K562 (cell line): ENCODE results near the gene PTCH1. TPM values are rescaled to one million over a fixed set of nuclear protein-coding genes. Genes with fewer than 3 reads are reported as not detected.

ENCODE experiments used
- ARID1B ChIP-seq: fragments of 450-650 bp; IDR thresholded peaks from 2 replicates; pipeline ENCODE4 v1.6.1; 2016; ENCODE audit warnings: antibody characterized with exemption, mild to moderate bottlenecking, inconsistent platforms
- ARID2 ChIP-seq: fragments of 450-650 bp; IDR thresholded peaks from 2 replicates; pipeline ENCODE4 v1.6.1; 2017; ENCODE audit warnings: antibody characterized with exemption, mild to moderate bottlenecking
- C11orf30 ChIP-seq: fragments of 450-650 bp; IDR thresholded peaks from 2 replicates; pipeline ENCODE4 v1.6.1; 2016; ENCODE audit warnings: low read depth, mild to moderate bottlenecking
- ELF4 ChIP-seq: fragments of 450-650 bp; formaldehyde crosslinking; IDR thresholded peaks from 2 replicates; pipeline ENCODE4 v1.4.0; 2022; ENCODE audit warnings: missing genetic modification characterization
- ESRRA ChIP-seq: fragments of 450-650 bp; IDR thresholded peaks from 2 replicates; pipeline ENCODE4 v1.6.1; 2014; ENCODE audit warnings: low read depth, mild to moderate bottlenecking, moderate library complexity, borderline replicate concordance
- EZH2 ChIP-seq: IDR thresholded peaks from 2 replicates; pipeline ENCODE4 v1.6.1; 2012; ENCODE audit warnings: low read depth, mild to moderate bottlenecking, inconsistent platforms, low read length, borderline replicate concordance
- HNRNPH1 ChIP-seq: fragments of 200-400 bp; formaldehyde crosslinking; optimal IDR thresholded peaks from 2 replicates; pipeline ENCODE3; 2017; ENCODE audit warnings: low read depth, mild to moderate bottlenecking, low read length, moderate library complexity
- KLF6 ChIP-seq: fragments of 250-450 bp; sonication (Bioruptor Pico); IDR thresholded peaks from 2 replicates; pipeline ENCODE4 v1.4.0; 2020; ENCODE audit warnings: mild to moderate bottlenecking, moderate library complexity, borderline replicate concordance
- MYNN ChIP-seq, 2 experiments: sonication (generic); formaldehyde crosslinking in 1 of 2; IDR thresholded peaks; 2 replicates each; pipeline versions ENCODE4 v1.5.0 to v1.6.1; 2016 to 2020; ENCODE audit warnings: antibody characterized with exemption in 1 of 2, missing genetic modification reagents in 1 of 2
- NR4A1 ChIP-seq, 2 experiments: fragments of 250-450 bp in 1 of 2; fragments of 450-650 bp in 1 of 2; sonication (Bioruptor Pico) in 1 of 2; IDR thresholded peaks; 2 replicates each; pipeline versions ENCODE4 v1.4.0 to v1.6.1; 2016 to 2020; ENCODE audit warnings: mild to moderate bottlenecking in 2 of 2, missing compliant biosample characterization in 1 of 2, missing genetic modification characterization in 1 of 2, moderate library complexity in 1 of 2
- SIN3B ChIP-seq: fragments of 450-650 bp; IDR thresholded peaks from 2 replicates; pipeline ENCODE4 v1.6.1; 2017; ENCODE audit warnings: low read depth, mild to moderate bottlenecking, moderate library complexity
- SMARCC2 ChIP-seq: fragments of 450-650 bp; IDR thresholded peaks from 2 replicates; pipeline ENCODE4 v1.6.1; 2017; ENCODE audit warnings: antibody characterized with exemption, moderate library complexity, mild to moderate bottlenecking, low read depth
- TFAM ChIP-seq: fragments of 250-450 bp; sonication (Bioruptor Pico); conservative IDR thresholded peaks from 2 replicates; pipeline ENCODE4 v1.5.0; 2021; ENCODE audit warnings: mild to moderate bottlenecking, moderate library complexity
- THRAP3 ChIP-seq: fragments of 450-650 bp; IDR thresholded peaks from 2 replicates; pipeline ENCODE4 v1.6.1; 2016; ENCODE audit warnings: mild to moderate bottlenecking, inconsistent platforms, borderline replicate concordance
- polyA plus RNA-seq, 8 experiments: library from polyadenylated mRNA; depleted of rRNA in 4 of 8; stranded (reverse) in 5 of 8; unstranded in 3 of 8; fragments of >200 nt; fragmentation: Nextera tagmentation in 2 of 8; fragmentation: Illumina TruSeq in 1 of 8; extraction: Ambion mirVana in 2 of 8; extraction: Trizol in 1 of 8; gene quantifications; 2 replicates each; pipeline versions ENCODE4 v1.2.1 to v1.2.3, GENCODE V29; 2011 to 2014; ENCODE audit warnings: inconsistent platforms in 1 of 8, missing spikeins in 1 of 8
- total RNA-seq, 7 experiments: library from RNA; depleted of rRNA in 6 of 7; stranded (reverse); fragments of >200 nt in 6 of 7; fragmentation: Illumina TruSeq in 2 of 7; extraction: Trizol in 2 of 7; gene quantifications; 2 replicates each; pipeline versions ENCODE4 v1.2.1 to v1.2.3, GENCODE V29; 2011 to 2021; ENCODE audit warnings: low replicate concordance in 1 of 7
- TF ChIP-seq, protein P1 (sequence below): fragments of 250-450 bp; sonication (Bioruptor Pico); IDR thresholded peaks from 2 replicates; pipeline ENCODE4 v1.5.0; 2021
- TF ChIP-seq, protein P2 (sequence below): fragments of 450-650 bp; IDR thresholded peaks from 2 replicates; pipeline ENCODE4 v1.6.1; 2016; ENCODE audit warnings: missing biosample characterization, missing genetic modification characterization
- TF ChIP-seq, protein P3 (sequence below): fragments of 450-650 bp; formaldehyde crosslinking; IDR thresholded peaks from 2 replicates; pipeline ENCODE4 v1.4.0; 2020; ENCODE audit warnings: mild to moderate bottlenecking, mixed read lengths
- TF ChIP-seq, protein P4 (sequence below): sonication (generic); formaldehyde crosslinking; IDR thresholded peaks from 2 replicates; pipeline ENCODE4 v1.8.1; 2022; ENCODE audit warnings: missing genetic modification reagents

PTCH1 gene
- total and polyA plus RNA-seq, 9 of the 15 experiments (the other 6 are each of a cell fraction or from before 2014, with no cell fraction given): 0.70 to 9.9 (median 3.8) TPM

DNA sequence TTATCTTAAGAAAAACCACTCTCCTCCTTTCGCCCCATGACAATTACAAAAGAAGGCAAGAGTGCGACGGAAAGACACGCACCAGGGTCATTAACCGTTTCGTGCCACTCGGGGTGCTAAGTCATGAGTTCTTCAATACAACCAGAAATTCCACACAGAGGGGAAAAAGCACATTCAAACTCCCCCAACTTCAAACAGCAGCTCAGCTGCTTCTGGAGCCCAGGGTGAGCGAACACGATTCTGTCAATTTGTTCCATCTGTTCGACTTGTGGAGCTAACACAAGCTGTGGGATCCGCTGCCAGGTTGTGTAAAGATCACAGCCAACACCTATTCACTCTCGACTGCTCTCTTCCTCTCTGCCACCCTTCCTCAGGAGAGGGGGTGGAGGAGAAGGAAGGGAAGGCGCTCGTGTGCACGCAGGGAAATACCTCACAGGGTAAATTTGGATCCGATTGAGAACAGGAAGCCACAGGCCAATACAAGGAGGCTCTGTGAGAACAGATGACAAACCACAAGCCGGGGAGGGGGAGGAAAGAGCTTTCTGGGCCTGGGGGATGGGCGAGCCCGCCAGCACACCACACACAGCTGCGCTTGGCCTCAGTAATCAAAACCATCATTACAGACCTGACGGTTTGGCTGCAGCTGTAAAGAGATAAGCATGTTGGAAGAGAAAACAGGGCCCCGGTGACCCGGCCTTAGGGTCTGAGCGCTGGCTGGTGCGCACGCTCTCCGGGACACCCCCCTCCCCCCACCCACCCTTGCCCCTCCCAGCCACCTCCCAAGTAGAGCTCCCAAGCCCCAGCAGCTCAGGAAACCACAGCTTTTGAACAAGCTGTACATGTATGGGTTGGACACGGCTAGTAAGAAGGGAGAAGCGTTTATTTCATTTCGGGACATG is 54.3 kb downstream of the PTCH1 start (continued):
- TF ChIP-seq, protein P1, sequence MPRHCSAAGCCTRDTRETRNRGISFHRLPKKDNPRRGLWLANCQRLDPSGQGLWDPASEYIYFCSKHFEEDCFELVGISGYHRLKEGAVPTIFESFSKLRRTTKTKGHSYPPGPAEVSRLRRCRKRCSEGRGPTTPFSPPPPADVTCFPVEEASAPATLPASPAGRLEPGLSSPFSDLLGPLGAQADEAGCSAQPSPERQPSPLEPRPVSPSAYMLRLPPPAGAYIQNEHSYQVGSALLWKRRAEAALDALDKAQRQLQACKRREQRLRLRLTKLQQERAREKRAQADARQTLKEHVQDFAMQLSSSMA (CRISPR knock-in tag): 0 out of 2 replicates have a peak, but pooled peaks have one; percentile 62
- TF ChIP-seq ESRRA (peak; percentile 96; the same call in 1 of the 2 replicates), ARID1B (peak; percentile 96), NR4A1 (CRISPR knock-in tag; IDR thresholded peaks at IDR 0.05) (no peak), NR4A1 (tag; IDR thresholded peaks at IDR 0.05) (peak; percentile 61), KLF6 (CRISPR knock-in tag) (no peak; the same call in 1 of the 2 replicates), TFAM (CRISPR knock-in tag) (no peak), ARID2 (no peak), MYNN (IDR thresholded peaks at IDR 0.05) (peak; percentile 95), MYNN (CRISPR knock-in tag; IDR thresholded peaks at IDR 0.05) (no peak), EZH2 (no peak), THRAP3 (no peak), SMARCC2 (peak; percentile 65), ELF4 (CRISPR knock-in tag) (peak; percentile 72), SIN3B (no peak), C11orf30 (no peak), HNRNPH1 (no peak)
- TF ChIP-seq, protein P2, sequence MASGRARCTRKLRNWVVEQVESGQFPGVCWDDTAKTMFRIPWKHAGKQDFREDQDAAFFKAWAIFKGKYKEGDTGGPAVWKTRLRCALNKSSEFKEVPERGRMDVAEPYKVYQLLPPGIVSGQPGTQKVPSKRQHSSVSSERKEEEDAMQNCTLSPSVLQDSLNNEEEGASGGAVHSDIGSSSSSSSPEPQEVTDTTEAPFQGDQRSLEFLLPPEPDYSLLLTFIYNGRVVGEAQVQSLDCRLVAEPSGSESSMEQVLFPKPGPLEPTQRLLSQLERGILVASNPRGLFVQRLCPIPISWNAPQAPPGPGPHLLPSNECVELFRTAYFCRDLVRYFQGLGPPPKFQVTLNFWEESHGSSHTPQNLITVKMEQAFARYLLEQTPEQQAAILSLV (tag): 0 out of 2 replicates have a peak, but pooled peaks have one; percentile 16
- TF ChIP-seq, protein P3, sequence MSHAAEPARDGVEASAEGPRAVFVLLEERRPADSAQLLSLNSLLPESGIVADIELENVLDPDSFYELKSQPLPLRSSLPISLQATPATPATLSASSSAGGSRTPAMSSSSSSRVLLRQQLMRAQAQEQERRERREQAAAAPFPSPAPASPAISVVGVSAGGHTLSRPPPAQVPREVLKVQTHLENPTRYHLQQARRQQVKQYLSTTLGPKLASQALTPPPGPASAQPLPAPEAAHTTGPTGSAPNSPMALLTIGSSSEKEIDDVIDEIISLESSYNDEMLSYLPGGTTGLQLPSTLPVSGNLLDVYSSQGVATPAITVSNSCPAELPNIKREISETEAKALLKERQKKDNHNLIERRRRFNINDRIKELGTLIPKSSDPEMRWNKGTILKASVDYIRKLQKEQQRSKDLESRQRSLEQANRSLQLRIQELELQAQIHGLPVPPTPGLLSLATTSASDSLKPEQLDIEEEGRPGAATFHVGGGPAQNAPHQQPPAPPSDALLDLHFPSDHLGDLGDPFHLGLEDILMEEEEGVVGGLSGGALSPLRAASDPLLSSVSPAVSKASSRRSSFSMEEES (CRISPR knock-in tag): no peak
- TF ChIP-seq, protein P4, sequence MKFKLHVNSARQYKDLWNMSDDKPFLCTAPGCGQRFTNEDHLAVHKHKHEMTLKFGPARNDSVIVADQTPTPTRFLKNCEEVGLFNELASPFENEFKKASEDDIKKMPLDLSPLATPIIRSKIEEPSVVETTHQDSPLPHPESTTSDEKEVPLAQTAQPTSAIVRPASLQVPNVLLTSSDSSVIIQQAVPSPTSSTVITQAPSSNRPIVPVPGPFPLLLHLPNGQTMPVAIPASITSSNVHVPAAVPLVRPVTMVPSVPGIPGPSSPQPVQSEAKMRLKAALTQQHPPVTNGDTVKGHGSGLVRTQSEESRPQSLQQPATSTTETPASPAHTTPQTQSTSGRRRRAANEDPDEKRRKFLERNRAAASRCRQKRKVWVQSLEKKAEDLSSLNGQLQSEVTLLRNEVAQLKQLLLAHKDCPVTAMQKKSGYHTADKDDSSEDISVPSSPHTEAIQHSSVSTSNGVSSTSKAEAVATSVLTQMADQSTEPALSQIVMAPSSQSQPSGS (CRISPR knock-in tag): no peak
